HG02852 (cell line): ENCODE data around the gene P2RY8.

Experiments used
- ATAC-seq: cut with Tn5 transposase; IDR thresholded peaks from one replicate; pipeline ENCODE4 v1.9.1; 2021; ENCODE audit warnings: mild to moderate bottlenecking, moderate library complexity; ENCODE audit not compliant: unreplicated experiment

Gene P2RY8

GRCh38 chrX:1466971-1467561, 69.9 kb downstream of the P2RY8 start:
- ATAC-seq = peak; percentile 50

GRCh38 chrX:1466232-1466661, 70.7 kb downstream of the P2RY8 start:
- no peak for ATAC-seq

- ATAC-seq = no peak
Observed at GRCh38 chrX:1465286-1466231, 71.4 kb downstream of the P2RY8 start.

- no peak for ATAC-seq
Observed at GRCh38 chrX:1464971-1465285, 72.1 kb downstream of the P2RY8 start.

GRCh38 chrX:1464041-1464970, 72.7 kb downstream of the P2RY8 start:
- no peak for ATAC-seq

GRCh38 chrX:1463581-1463980, 73.4 kb downstream of the P2RY8 start:
- ATAC-seq = no peak

- no peak for ATAC-seq
Observed at GRCh38 chrX:1462596-1463251, 74.3 kb downstream of the P2RY8 start.

GRCh38 chrX:1462110-1462509, 74.9 kb downstream of the P2RY8 start:
- ATAC-seq = no peak

- no peak for ATAC-seq
Observed at GRCh38 chrX:1455948-1456280, 81.1 kb downstream of the P2RY8 start.

GRCh38 chrX:1453951-1454785, 82.8 kb downstream of the P2RY8 start:
- ATAC-seq = peak; percentile 45

- ATAC-seq = peak; percentile 13
Observed at GRCh38 chrX:1453395-1453783, 83.6 kb downstream of the P2RY8 start.

GRCh38 chrX:1452516-1453394, 84.2 kb downstream of the P2RY8 start, which contains the start of gene ASMTL:
ASMTL (minus strand) TSS chrX:1452909; CDS start chrX:1452840, 69 bp downstream.
- peak; percentile 61 for ATAC-seq

- no peak for ATAC-seq
Observed at GRCh38 chrX:1451661-1452515, 85.1 kb downstream of the P2RY8 start.

GRCh38 chrX:1451251-1451660, 85.7 kb downstream of the P2RY8 start:
- no peak for ATAC-seq

- ATAC-seq = no peak
Observed at GRCh38 chrX:1450361-1451161, 86.4 kb downstream of the P2RY8 start.

- no peak for ATAC-seq
Observed at GRCh38 chrX:1449823-1450149, 87.2 kb downstream of the P2RY8 start.
